ENCODE results near the gene KCNQ4. TPM values are rescaled to one million over a fixed set of nuclear protein-coding genes. Genes with fewer than 3 reads are reported as not detected.

Gene KCNQ4
- total and polyA plus RNA-seq, 2 donors (not counting 3 experiments of a cell fraction or from before 2014, with no cell fraction given) = 0.06 to 0.07 TPM

DNA sequence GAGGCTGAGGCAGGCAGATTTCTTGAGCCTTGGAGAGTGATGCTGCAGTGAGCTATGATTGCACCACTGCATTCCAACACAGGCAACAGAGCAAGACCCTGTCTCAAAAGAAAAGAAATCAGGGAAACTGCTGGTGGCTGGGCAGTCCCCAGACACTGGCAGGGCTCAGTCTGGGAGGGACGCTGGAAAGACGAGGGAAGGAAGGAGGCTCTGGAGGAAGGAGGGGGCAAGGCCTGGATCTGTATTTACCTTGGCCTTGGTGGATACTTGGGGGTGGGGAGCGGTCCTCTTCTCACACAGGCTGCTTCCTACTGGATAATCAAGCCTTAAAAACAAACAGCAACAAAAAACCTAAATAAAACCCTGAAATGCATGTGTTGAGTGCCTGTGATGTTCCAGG, 24.4 kb downstream of the KCNQ4 start:
- H3K27me3 ChIP-seq (ENCODE audit: control insufficient read depth in 2 of 2, insufficient read depth in 2 of 2, low read length in 2 of 2) = peaks cover 0 to 4% of the 10 kb centered on the region in 2 experiments
- DNase-seq (ENCODE audit: low read depth, low spot score) (no peak), FAIRE-seq (no peak)
- no peak overlapping the region for H3K4me2 ChIP-seq (ENCODE audit: insufficient read depth, low read length)
- intact Hi-C loops (cut with micrococcal nuclease) = no loop called here
- H3K9me1 ChIP-seq (replicated peaks; ENCODE audit: control insufficient read depth, extremely low read depth, insufficient read depth, low read length) = no peaks in the 10 kb centered on the region
- no peak overlapping the region for H2AFZ ChIP-seq (ENCODE audit: low read depth, low read length)
- no peak overlapping the region for H3K27ac ChIP-seq (ENCODE audit: insufficient read depth, low read depth, low read length)
- no peaks in the 10 kb centered on the region for H4K20me1 ChIP-seq (replicated peaks; ENCODE audit: control insufficient read depth, extremely low read depth, insufficient read depth, low read length)
- H3K36me3 ChIP-seq (ENCODE audit: control insufficient read depth in 2 of 2, extremely low read depth in 1 of 2, insufficient read depth in 2 of 2, low read length in 2 of 2) = no peaks in the 10 kb centered on the region
- H3K79me2 ChIP-seq (ENCODE audit: control insufficient read depth, insufficient read depth, low read length) = no peaks in the 10 kb centered on the region
- POLR2A ChIA-PET = no interaction called here
- TF ChIP-seq EZH2 (IDR thresholded peaks at IDR 0.05; ENCODE audit: borderline replicate concordance, low read depth, low read length, severe bottlenecking) (no peak), JUN (IDR thresholded peaks at IDR 0.05; ENCODE audit: borderline replicate concordance, insufficient read depth, insufficient read length, low read depth) (no peak), GATA2 (IDR thresholded peaks at IDR 0.05; ENCODE audit: insufficient read depth, insufficient read length, low read depth, low read length) (no peak), POLR2A (IDR thresholded peaks at IDR 0.05; ENCODE audit: low read depth, low read length) (no peak), MYC (IDR thresholded peaks at IDR 0.05; ENCODE audit: low read depth, low read length) (no peak), POLR2AphosphoS5 (IDR thresholded peaks at IDR 0.05; ENCODE audit: insufficient read depth, low read depth, low read length) (no peak), FOS (IDR thresholded peaks at IDR 0.05; ENCODE audit: borderline replicate concordance, insufficient read depth, low read length) (no peak)
- TF ChIP-seq, protein P1, sequence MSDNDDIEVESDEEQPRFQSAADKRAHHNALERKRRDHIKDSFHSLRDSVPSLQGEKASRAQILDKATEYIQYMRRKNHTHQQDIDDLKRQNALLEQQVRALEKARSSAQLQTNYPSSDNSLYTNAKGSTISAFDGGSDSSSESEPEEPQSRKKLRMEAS (IDR thresholded peaks at IDR 0.05; ENCODE audit: insufficient read depth, insufficient read length) = no peak
- TF ChIP-seq, protein P2, sequence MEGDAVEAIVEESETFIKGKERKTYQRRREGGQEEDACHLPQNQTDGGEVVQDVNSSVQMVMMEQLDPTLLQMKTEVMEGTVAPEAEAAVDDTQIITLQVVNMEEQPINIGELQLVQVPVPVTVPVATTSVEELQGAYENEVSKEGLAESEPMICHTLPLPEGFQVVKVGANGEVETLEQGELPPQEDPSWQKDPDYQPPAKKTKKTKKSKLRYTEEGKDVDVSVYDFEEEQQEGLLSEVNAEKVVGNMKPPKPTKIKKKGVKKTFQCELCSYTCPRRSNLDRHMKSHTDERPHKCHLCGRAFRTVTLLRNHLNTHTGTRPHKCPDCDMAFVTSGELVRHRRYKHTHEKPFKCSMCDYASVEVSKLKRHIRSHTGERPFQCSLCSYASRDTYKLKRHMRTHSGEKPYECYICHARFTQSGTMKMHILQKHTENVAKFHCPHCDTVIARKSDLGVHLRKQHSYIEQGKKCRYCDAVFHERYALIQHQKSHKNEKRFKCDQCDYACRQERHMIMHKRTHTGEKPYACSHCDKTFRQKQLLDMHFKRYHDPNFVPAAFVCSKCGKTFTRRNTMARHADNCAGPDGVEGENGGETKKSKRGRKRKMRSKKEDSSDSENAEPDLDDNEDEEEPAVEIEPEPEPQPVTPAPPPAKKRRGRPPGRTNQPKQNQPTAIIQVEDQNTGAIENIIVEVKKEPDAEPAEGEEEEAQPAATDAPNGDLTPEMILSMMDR (IDR thresholded peaks at IDR 0.05; ENCODE audit: extremely low read depth in 1 of 2, insufficient read depth in 1 of 2, low read depth in 1 of 2, low read length in 2 of 2) = no peak
- H3K9ac ChIP-seq (replicated peaks; ENCODE audit: extremely low read depth, insufficient read depth, low read length) = no peak overlapping the region
- CTCF ChIA-PET = interaction anchor here (1.1 to 1.3 kb wide), 3 partner anchors 13 to 33 kb away, joined by 3 to 4 read pairs (median 4); no protein-coding TSS in a partner anchor
- no peak overlapping the region for H3K4me3 ChIP-seq (replicated peaks in 1 of 3; ENCODE audit: insufficient read depth in 1 of 3, low read depth in 1 of 3, low read length in 3 of 3)
- no peaks in the 10 kb centered on the region for H3K9me3 ChIP-seq (replicated peaks; ENCODE audit: control insufficient read depth, insufficient read depth, low read length)
- no peaks in the 10 kb centered on the region for H3K4me1 ChIP-seq (ENCODE audit: control insufficient read depth, extremely low read depth, insufficient read depth, low read length)
- dilution Hi-C loops (cut with MboI; ENCODE audit: extremely low pct_ligation_motif_present, low sequenced_read_pairs) = no loop called here
- no TSS peak for BruUV-seq (replicated peaks)
